Stimulated activated CD4-positive, alpha-beta T cell treated with anti-CD3 and anti-CD28 coated beads, Interleukin-2, amount 100 ng/mL, for 24 hours (primary cell): ENCODE data around the gene GPATCH4.

Experiments used
- DNase-seq, 2 donors: peaks; one replicate each; pipeline ENCODE4 v3.0.0-alpha.2; 2020

The GPATCH4 gene

GRCh38 chr1:156544592-156545102, 56.6 kb downstream of the GPATCH4 start:
- DNase-seq: no peak
